WTC11 (cell line): Measurements from ENCODE around the gene PAK3. TPM values are rescaled to one million over a fixed set of nuclear protein-coding genes. Genes with fewer than 3 reads are reported as not detected.
A peak's percentile ranks its signal among the peaks of the same experiment; 100 is the strongest.

Experiments used
- ATAC-seq: fragments of 200-7000 bp; cut with Tn5 transposase; 2 replicates; pipeline ENCODE4 v1.10.0; 2021; ENCODE audit warnings: mild to moderate bottlenecking, moderate library complexity
- CTCF ChIA-PET: fragments of 300-600 bp; sonication (Branson Sonifier 250); formaldehyde crosslinking; loops from one replicate; lab custom pipeline; 2021; ENCODE audit warnings: antibody characterized with exemption; lab: Charles Lee
- POLR2A ChIA-PET: fragments of 350-600 bp; sonication (Branson Sonifier 250); formaldehyde crosslinking; loops from one replicate; lab custom pipeline; 2021; ENCODE audit warnings: antibody characterized with exemption; lab: Charles Lee
- DNase-seq: peaks from one replicate; pipeline ENCODE4 v3.0.0; 2021; ENCODE audit warnings: low spot score
- H3K27ac Mint-ChIP-seq: 2 replicates; pipeline ENCODE4 v1.8.0; 2021; ENCODE audit warnings: mixed read lengths
- H3K27me3 Mint-ChIP-seq: 2 replicates; pipeline ENCODE4 v1.8.0; 2021; ENCODE audit warnings: low read depth, mild to moderate bottlenecking, moderate library complexity, mixed read lengths
- H3K36me3 Mint-ChIP-seq: 2 replicates; pipeline ENCODE4 v1.8.0; 2021; ENCODE audit warnings: mixed read lengths
- H3K4me1 Mint-ChIP-seq: 2 replicates; pipeline ENCODE4 v1.8.0; 2022; ENCODE audit warnings: mixed read lengths
- H3K4me3 Mint-ChIP-seq: 2 replicates; pipeline ENCODE4 v1.8.0; 2021; ENCODE audit warnings: mild to moderate bottlenecking, moderate library complexity, mixed read lengths
- H3K9me3 Mint-ChIP-seq: 2 replicates; pipeline ENCODE4 v1.8.0; 2021; ENCODE audit warnings: mixed read lengths
- EMX1 ChIP-seq: fragments of 250-450 bp; sonication (Bioruptor Pico); IDR thresholded peaks from 2 replicates; pipeline ENCODE4 v1.8.0; 2021; ENCODE audit warnings: mild to moderate bottlenecking
- MYBL2 ChIP-seq: sonication (generic); formaldehyde crosslinking; IDR thresholded peaks from 2 replicates; pipeline ENCODE4 v1.8.1; 2023; ENCODE audit warnings: mild to moderate bottlenecking, moderate library complexity, missing genetic modification reagents
- PRDM15 ChIP-seq: sonication (generic); formaldehyde crosslinking; IDR thresholded peaks from 2 replicates; pipeline ENCODE4 v1.8.0; 2022; ENCODE audit warnings: missing genetic modification reagents
- TEAD1 ChIP-seq: sonication (generic); formaldehyde crosslinking; IDR thresholded peaks from 2 replicates; pipeline ENCODE4 v1.8.0; 2022; ENCODE audit warnings: mild to moderate bottlenecking, missing genetic modification reagents
- ZNF232 ChIP-seq: sonication (generic); formaldehyde crosslinking; IDR thresholded peaks from 2 replicates; pipeline ENCODE4 v1.8.0; 2022; ENCODE audit warnings: mild to moderate bottlenecking, missing genetic modification reagents
- total RNA-seq: library from RNA; stranded (reverse); gene quantifications from 3 replicates; pipeline ENCODE4 v1.2.3, GENCODE V29; 2021

PAK3 gene
- total RNA-seq, 1 experiment from 2014 or later = 5.1 TPM

- Mint-ChIP-seq H3K4me3 (peak within 1 kb of the TSS; percentile 47), H3K36me3 (no peaks in the 10 kb centered on the region), H3K27ac (peak within 1 kb of the TSS; percentile 50; the same call in 1 of the 2 replicates), H3K27me3 (peaks cover 9% of the 10 kb centered on the region), H3K4me1 (peaks cover 26% of the 10 kb centered on the region), H3K9me3 (no peaks in the 10 kb centered on the region)
- POLR2A ChIA-PET = no interaction called here
- ATAC-seq (peak; percentile 91), DNase-seq (peak; percentile 37)
- CTCF ChIA-PET = no interaction called here
- TF ChIP-seq MYBL2 (CRISPR knock-in tag) = no peak
- TF ChIP-seq ZNF232 (CRISPR knock-in tag) = no peak
- no peak for TF ChIP-seq EMX1 (CRISPR knock-in tag)
- TF ChIP-seq PRDM15 = peak; percentile 88
- no peak for TF ChIP-seq TEAD1
These were observed 174.3 kb downstream of the PAK3 start, which contains the start of gene CAPN6 for GRCh38 chrX:111270339-111270738. CAPN6 (minus strand) TSS chrX:111270483; CDS start chrX:111263936, 6,547 bp downstream.

Other genes with a start within 250 kb of the PAK3 start
- gene CAPN6, start 174.3 kb downstream of the PAK3 start, total RNA-seq = 3.1 to 4.1 TPM (median 4.0 TPM) in 3 replicates